NCI-H1930 (cell line): ENCODE data around the gene KRT17.
"Not testable (repeated sequence)": the region's sequence is repeated elsewhere in the genome, so short reads cannot be mapped to it uniquely, and the experiment has no call there.

Experiments
- DNase-seq, 2 experiments: peaks; one replicate each; lab custom pipeline; 2025; lab: John Stamatoyannopoulos, UW

Gene KRT17

DNA sequence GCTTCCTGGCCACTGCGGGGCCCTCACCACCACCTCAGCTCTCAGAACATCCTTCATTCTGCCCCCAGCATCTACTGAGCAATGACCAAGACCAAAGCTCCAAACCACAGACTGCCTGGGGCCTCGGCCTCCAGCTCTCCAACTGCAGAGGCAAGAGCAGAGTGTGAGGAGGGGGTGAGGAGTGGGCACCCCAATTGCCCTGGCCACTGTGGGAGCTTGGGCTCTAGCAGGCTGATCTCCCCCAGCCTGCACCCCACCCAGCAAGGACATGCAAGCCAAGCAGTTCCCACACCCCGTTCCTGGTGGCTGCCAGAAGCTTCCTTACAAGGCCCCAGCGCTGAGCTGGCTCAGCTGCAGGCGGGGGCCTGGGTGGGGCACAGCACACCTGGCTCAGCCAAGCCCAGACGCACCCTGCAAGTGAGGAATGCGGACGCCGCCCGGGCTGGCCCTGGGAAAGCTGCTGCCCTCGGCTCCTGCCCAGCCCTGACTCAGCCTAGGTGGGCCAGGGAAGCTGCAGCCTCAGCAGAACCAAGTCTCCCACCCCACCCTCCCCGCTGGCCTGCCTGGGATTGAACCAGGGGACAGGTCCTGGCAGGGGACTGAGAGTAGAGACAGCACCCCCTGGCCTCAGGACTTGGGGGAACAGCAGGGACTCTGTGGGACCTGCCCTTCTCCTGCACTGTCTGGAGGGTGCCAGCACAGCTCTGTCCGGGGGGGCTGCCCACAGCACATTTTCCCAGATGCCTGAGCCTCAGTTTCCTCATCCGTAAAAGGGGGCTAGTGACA is 29.7 kb upstream of the KRT17 start:
- no peak for DNase-seq

DNA sequence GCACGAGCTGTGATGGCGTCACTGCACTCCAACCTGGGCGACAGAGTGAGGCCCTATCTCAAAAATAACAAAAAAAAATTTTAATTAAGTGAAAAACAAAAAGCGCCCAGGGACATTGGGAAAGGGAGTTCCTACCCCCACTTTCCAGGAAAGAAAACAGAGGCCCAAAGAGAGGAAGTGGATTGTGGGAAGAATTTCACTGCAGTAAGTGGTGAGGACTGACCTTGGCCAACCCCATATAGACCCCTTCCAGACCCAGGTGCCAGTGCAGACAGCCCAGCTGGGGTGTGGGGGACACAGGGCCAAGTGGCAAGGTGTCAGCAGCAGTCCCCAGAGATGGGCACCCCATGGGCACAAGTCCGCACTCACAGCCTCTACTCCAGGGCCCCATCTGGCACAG is 29.0 kb upstream of the KRT17 start:
- no peak for DNase-seq

- DNase-seq: no peak
These were observed 28.1 kb upstream of the KRT17 start for GRCh38 chr17:41652461-41652970.

GRCh38 chr17:41651625-41652460 is 27.5 kb upstream of the KRT17 start:
- no peak for DNase-seq

DNA sequence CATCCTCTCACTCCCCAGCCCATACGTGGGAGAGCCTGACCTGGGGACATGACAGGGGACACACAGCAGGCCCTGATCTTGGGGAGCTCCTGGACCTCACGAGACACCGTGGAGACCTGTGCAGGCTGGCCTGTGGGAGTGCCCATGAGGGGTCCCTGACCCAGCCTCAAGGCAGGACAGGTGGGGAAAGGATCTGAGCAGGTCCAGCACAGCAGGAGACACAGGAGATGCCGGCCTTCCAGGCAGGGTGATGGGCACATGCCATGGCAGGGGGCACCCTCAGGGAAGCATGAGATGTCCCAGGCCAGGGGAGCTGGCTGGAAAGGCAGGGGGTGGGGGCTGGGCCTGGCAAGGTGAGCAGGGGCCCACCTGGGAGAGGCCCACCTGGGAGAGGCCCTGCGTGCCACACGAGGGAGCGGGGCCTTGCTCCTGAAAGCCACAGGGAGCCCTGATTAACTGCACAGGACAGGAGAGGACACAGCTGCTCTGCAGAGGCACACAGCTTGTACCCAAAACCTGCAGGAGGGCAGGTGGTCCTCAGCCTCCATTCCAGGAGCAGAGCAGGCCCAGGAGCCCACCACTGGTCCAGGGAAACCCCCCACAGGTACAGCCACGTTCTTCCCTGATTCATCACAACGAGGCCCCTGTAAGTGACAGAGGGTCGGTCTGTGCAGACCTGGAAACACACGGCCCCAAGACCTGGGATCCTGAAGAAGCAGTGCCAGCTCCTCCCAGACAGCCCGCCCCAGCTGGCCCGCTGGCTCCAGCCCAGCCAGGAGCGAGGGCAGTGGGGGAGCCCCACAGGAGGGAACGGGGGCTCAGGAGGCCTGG is 26.6 kb upstream of the KRT17 start:
- no peak for DNase-seq

- DNase-seq: no peak
These were observed 25.6 kb upstream of the KRT17 start for GRCh38 chr17:41649923-41650519.

DNA sequence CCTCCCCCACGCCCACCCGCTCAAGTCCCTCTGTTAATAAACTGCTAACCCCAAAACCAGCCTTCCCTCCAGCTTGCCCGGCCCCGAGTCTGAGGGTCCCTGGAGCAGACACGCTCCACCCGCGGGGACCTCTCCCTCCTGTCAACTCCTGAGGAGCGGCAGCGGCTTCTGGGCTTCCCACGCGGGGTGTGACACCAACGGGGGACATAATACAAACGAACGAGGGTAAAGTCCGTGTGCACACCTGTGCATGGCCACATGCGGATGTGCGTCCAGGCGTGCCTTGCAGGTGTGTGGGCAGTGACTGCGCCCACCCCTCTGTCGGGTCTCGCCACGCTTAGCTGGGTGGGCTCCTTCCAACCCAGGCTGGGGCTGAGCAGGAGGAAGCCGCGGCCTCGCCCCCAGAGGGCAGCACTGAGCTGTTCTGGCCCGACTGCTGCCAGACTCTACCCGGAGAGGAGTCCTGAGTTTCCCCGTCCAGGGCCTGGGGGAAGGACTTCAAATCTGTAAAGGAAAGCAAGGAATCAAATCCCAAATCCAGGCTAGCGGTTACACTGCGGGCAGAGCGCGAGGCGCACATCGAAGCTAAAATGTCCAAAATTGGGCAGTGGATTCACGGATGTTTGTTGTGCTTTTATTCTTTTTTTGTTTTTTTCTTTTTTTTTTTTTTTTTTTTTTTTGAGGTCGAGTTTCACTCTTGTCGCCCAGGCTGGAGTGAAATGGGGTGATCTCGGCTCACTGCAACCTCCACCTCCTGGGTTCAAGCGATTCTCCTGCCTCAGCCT is 24.2 kb upstream of the KRT17 start:
- peak; percentile 21 to 57 for DNase-seq

- peak; percentile 55 to 82 for DNase-seq
These were observed 23.6 kb upstream of the KRT17 start for GRCh38 chr17:41647940-41648410.

DNA sequence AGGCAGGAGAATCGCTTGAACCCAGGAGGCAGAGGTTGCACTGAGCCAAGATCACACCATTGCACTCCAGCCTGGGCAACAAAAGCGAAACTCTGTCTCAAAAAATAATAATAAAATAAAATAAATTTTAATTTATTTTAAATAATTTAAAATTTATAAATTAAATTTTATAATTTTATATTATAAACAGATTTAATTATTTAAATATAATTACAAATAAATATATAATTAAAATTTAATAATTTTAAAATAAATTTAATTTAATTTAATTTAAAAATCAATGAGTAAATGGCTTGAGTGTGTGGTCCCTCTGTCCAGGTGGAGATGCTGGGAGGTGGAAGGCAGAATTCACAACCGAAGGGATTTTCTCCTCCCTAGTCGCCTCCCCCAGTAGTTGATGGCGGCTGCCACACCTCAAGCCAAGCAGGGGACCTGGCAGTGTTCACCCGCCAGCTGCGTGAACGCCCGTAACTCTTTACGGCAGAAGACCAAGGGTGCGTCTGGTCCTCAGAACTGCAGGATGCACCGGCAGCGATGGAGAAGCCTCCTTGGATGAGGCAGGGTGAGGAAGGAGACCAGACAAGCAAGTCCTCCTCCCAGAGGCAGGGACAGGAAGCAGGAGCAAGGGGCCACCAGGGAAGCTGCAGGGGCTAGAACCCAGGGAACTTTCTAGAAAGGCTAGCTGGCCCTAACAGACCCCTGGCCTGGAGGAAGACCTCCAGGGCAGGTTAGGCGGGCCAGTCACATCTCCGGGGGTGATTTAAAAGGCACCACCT is 22.9 kb upstream of the KRT17 start:
- DNase-seq: no peak

DNA sequence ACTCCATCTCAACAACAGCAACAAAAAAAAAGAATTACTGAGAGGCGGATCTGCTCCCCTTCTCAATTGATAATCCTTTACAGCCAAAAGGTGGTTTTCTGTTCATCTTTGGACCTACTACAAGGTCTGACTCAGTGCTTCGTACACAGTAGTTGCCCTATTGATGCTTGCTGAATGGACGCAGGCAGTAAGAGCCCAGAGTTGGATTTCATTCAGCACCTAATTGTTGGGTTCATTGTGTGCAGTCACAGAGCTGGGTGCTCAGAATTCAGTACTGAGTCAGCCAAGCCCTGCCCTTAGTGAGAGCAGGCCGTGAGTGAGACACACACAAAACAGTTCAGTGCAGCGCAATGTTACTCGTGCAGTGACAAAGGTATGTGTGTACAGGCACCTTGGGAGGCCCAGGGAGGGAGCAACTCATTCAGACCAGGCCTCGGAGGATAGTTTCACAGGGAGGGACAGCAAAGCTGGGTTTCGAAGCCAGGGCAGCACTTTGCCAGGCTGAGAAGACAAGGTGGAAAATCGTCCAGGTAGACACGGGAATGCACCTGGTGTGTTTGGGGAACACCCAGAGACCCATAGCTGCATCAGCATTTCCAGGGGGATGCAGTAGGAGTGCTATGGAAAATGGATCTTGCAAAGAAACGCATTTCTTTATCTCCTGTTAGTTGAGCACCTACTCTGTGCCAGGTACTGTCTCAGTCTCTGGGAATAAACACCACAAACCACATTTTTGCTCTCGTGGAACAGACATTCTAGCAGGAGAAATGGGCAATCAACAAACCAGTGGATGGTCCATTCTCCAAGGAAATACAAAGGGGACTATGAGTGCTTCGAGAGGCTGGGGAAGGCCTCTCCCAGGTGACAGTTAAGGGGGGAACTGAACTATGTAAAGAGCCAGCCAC is 18.1 kb upstream of the KRT17 start:
- DNase-seq: no peak

- DNase-seq: not testable (repeated sequence)
These were observed 16.2 kb upstream of the KRT17 start for GRCh38 chr17:41640596-41640995.

DNA sequence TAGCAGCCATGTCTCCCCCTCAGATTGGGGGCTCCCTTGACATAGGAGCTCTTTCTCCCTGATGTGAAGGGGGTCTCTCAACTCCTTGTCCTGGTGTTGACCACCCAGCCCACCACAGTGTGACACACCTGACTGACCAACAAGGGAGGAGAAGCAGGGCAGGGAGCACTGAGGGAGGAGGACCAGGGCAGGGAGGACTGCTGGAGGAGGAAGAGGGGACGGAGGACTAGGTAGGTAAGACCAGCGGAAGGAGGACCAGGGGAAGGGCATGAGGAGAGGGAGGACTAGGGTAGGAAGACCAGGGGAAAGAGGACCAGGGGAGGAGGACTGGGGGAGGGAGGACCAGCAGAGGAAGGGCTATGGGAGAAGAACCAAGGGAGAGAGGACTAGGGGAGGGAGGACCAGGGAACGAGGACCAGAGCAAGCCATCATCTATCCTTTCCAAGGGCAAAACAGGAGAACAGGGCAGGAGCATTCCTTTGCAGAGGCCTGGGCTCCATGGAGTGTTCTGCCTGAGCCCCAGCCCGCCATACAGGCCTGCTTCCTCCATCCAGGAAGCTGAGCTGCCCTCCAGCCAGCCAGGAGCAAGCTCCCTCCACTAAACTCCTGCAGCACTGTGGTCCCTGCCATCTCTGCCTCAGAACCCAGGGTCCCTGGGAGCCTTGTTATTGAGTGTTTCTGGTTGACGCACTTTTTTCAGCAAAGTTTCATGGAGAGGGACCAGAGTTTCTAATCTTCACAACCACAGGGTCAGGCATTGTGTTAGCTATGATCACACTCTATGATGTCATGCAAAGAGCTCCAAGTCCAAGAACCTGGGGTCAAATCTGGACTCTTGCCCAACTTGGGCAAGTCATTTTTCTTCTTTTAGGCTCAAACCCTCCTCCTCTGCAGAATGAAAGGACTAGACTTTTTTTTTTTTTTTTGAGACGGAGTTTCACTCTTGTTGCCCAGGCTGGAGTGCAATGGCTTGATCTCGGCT is 15.4 kb upstream of the KRT17 start:
- DNase-seq: no peak

DNA sequence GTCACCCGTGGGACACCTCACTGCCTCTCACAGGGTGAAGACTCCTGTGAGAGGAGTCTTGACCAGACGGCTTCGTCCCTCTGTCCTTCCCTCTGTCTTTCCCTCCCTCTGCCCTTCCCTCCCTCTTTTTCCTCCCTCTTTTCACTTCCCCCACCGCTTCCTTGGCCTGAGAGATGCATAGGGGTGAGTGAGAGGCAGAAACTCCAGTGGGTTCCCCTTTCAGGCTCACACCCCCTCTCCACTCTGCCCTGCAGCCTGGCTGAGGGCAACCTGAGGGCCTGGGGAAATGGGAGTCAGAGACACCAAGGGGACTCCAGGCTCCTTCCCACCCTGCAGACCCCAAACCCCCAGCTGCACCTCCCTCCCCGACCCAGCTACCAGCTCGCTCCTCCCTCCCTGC is 14.6 kb upstream of the KRT17 start:
- no peak for DNase-seq

GRCh38 chr17:41638194-41638593 is 13.8 kb upstream of the KRT17 start:
- no peak for DNase-seq

GRCh38 chr17:41636652-41637051 is 12.3 kb upstream of the KRT17 start:
- DNase-seq: no peak

GRCh38 chr17:41635121-41636097 is 11.0 kb upstream of the KRT17 start:
- DNase-seq: no peak

DNA sequence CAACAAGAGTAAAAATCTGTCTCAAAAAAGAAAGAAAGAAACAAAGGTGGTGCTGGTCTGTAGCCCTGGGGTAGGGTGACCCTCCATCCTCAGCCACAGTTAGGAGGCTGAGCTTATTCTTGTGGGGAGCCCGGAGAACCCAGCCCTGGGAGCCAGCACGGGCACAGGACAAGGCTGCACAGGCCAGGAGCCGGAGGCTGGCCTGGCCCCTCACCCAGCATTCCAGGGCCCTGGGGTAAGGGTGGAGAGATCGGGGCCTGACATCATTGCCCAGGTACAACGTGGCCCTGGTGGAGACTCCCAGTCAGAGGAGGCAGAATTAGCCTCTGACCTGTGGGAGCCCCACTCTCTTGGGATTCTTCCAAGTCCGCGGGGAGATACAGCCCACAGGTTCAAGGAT is 10.3 kb upstream of the KRT17 start:
- DNase-seq: no peak
